Measurements from ENCODE around the gene LAMC2. TPM values are rescaled to one million over a fixed set of nuclear protein-coding genes. Genes with fewer than 3 reads are reported as not detected.

Gene LAMC2
- total and polyA plus RNA-seq, 8 donors = 38.1 to 104 (median 46.6) TPM

DNA sequence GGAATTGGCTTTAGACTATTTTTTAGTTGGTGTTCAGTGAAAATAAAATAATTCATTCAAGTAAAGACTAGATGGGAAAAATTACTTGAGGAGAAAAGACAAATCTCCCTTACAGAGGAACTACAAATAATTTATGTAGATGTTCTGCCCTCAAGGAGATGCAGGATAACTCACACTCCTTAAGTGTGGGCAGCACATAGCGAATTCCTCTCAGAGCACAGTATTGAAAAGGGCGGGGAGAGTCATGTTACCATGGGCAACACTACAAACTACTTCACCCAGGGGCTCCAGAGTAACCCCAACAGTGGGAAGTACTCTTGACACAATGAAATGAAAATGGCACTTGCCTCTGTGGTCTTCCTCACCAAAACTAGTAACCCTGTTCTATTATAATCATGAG, 20.6 kb upstream of the LAMC2 start:
- H3K4me3 ChIP-seq = no peak overlapping the region
- TF ChIP-seq, protein P1, sequence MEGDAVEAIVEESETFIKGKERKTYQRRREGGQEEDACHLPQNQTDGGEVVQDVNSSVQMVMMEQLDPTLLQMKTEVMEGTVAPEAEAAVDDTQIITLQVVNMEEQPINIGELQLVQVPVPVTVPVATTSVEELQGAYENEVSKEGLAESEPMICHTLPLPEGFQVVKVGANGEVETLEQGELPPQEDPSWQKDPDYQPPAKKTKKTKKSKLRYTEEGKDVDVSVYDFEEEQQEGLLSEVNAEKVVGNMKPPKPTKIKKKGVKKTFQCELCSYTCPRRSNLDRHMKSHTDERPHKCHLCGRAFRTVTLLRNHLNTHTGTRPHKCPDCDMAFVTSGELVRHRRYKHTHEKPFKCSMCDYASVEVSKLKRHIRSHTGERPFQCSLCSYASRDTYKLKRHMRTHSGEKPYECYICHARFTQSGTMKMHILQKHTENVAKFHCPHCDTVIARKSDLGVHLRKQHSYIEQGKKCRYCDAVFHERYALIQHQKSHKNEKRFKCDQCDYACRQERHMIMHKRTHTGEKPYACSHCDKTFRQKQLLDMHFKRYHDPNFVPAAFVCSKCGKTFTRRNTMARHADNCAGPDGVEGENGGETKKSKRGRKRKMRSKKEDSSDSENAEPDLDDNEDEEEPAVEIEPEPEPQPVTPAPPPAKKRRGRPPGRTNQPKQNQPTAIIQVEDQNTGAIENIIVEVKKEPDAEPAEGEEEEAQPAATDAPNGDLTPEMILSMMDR (IDR thresholded peaks at IDR 0.05) = no peak
- intact Hi-C loops (cut with DNase I) = no loop called here
- H3K27me3 ChIP-seq = no peaks in the 10 kb centered on the region
- no peaks in the 10 kb centered on the region for H3K4me1 ChIP-seq
- no peak overlapping the region for H3K27ac ChIP-seq
- H3K9me3 ChIP-seq = no peaks in the 10 kb centered on the region
- H3K36me3 ChIP-seq = no peaks in the 10 kb centered on the region
- ATAC-seq (no peak), DNase-seq (no peak)

DNA sequence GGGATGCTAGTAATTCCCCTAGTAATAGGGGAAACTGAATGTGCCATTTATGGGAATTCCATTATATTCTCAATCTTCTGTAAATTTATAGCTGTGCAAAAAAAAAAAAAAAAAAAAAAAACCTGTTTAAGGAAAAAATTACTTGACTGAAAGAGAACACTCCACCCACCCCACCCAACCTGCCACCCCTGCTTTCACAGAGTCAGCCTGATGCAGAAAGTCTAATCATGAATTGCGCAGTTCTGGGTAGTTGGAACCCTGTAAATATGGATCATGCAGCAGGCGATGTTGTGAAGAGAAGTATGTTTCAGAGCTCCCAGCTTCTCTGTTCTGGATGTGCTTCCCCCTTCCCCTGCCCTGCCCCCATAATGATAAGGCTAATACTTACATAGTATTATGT, 19.6 kb upstream of the LAMC2 start:
- no peak for ATAC-seq
- H3K27me3 ChIP-seq = no peaks in the 10 kb centered on the region
- TF ChIP-seq, protein P1 (IDR thresholded peaks at IDR 0.05) = no peak
- intact Hi-C loops (cut with DNase I) = no loop called here
- H3K27ac ChIP-seq = no peak overlapping the region
- no peaks in the 10 kb centered on the region for H3K9me3 ChIP-seq
- H3K36me3 ChIP-seq = no peaks in the 10 kb centered on the region
- H3K4me1 ChIP-seq = no peaks in the 10 kb centered on the region
- no peak for DNase-seq
- H3K4me3 ChIP-seq = no peak overlapping the region

DNA sequence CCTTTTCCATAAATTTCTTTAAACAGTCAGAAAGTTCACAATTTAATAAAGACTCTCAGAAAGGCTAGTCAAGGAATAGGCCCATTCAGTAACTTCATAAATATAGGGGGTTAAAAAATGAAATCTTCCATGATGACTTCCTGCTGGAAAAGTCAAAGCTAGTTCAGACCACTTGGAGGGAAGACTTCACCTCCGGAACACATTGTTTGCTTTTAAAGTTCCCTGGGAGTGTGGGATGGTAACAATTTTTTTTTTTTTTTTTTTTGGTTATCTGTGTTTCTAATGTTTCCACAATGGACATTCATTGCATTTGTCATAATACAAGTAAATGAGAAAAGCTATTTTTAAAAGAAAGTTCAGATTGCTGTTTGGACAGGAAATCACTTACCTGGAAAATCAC, 18.4 kb upstream of the LAMC2 start:
- H3K36me3 ChIP-seq = no peaks in the 10 kb centered on the region
- H3K4me3 ChIP-seq = no peak overlapping the region
- intact Hi-C loops (cut with DNase I) = no loop called here
- no peak overlapping the region for H3K27ac ChIP-seq
- TF ChIP-seq, protein P1 (IDR thresholded peaks at IDR 0.05) = no peak
- H3K27me3 ChIP-seq = no peaks in the 10 kb centered on the region
- H3K9me3 ChIP-seq = no peaks in the 10 kb centered on the region
- ATAC-seq (no peak), DNase-seq (no peak)
- no peaks in the 10 kb centered on the region for H3K4me1 ChIP-seq

DNA sequence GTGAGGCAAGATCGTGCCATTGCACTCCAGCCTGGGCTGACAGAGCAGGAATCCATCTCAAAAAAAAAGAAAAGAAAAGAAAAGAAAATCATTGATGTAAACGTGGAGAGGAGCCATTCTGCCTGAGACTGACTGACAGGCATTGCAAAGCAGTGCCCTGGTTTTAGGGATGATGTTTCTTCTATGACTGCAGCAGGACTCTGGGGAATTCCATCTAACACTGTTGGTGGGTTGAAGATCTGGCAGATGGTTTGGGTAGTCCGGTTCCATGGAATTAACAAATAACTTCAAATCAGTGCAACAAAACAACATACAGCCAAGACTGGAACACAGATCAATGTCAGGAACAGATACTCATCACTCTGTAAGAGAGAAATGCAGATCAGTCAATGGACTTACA, 17.8 kb upstream of the LAMC2 start:
- H3K36me3 ChIP-seq = no peaks in the 10 kb centered on the region
- no peaks in the 10 kb centered on the region for H3K27me3 ChIP-seq
- no peaks in the 10 kb centered on the region for H3K9me3 ChIP-seq
- DNase-seq (no peak), ATAC-seq (no peak)
- TF ChIP-seq, protein P1 (IDR thresholded peaks at IDR 0.05) = no peak
- H3K4me1 ChIP-seq = no peaks in the 10 kb centered on the region
- no peak overlapping the region for H3K27ac ChIP-seq
- no peak overlapping the region for H3K4me3 ChIP-seq
- intact Hi-C loops (cut with DNase I) = no loop called here

DNA sequence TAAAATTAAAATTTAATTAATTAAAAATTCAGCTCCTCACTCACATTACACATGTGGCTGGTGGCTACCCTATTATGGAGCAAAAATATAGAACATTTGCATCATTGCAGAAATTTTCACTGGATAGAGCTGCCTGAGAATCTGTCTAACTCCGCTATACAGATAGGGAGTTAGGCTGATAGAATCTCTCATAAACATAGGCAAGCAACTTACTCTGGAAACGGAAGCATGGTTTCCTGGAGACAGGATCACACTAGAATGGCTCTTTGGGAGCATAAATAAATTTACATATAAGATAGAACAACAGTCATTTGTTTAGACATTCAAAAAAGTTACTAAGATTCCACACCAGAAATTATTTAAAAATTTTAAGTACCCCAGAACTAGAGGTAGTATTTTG, 12.2 kb upstream of the LAMC2 start:
- DNase-seq (no peak), ATAC-seq (no peak)
- Histone ChIP-seq H3K4me1 (no peaks in the 10 kb centered on the region), H3K27me3 (no peaks in the 10 kb centered on the region), H3K27ac (no peak overlapping the region), H3K36me3 (no peaks in the 10 kb centered on the region), H3K9me3 (no peaks in the 10 kb centered on the region), H3K4me3 (no peak overlapping the region)
- intact Hi-C loops (cut with DNase I) = no loop called here
- TF ChIP-seq, protein P1 (IDR thresholded peaks at IDR 0.05) = no peak

All from left lung (tissue), 10 donors.